ENCODE results near the gene ZNF789.
"Not testable (repeated sequence)": the region's sequence is repeated elsewhere in the genome, so short reads cannot be mapped to it uniquely, and the experiment has no call there.

Gene ZNF789

GRCh38 chr7:99499371-99499720, 26.7 kb downstream of the ZNF789 start:
- intact Hi-C loops (cut with DNase I), result no loop called here

GRCh38 chr7:99499721-99500636, 27.3 kb downstream of the ZNF789 start, which contains the start of gene ZNF394:
Gene ZNF394 (minus strand): TSS chr7:99500281. CDS start chr7:99500093, 188 bp downstream.
- peak; percentile 89 to 97 (median 95) for DNase-seq
- intact Hi-C loops (cut with DNase I), result loop anchor here (5.0 to 10.0 kb wide), 2 partner anchors 57 to 115 kb away; partner anchors contain the start of genes ZNF655 and ZSCAN25

More at GRCh38 chr7:99499371-99499720, 26.7 kb downstream of the ZNF789 start:
- no peak for DNase-seq

- intact Hi-C loops (cut with DNase I), result loop anchor here (5.0 to 10.0 kb wide), 2 partner anchors 57 to 114 kb away; partner anchors contain the start of genes ZNF655 and ZSCAN25
- no peak for DNase-seq
Observed at GRCh38 chr7:99500637-99501009, 27.9 kb downstream of the ZNF789 start.

- intact Hi-C loops (cut with DNase I), result loop anchor here (5.0 to 10.0 kb wide), 2 partner anchors 56 to 114 kb away; partner anchors contain the start of genes ZNF655 and ZSCAN25
- not testable (repeated sequence) for DNase-seq
Observed at GRCh38 chr7:99501236-99501635, 28.5 kb downstream of the ZNF789 start.

GRCh38 chr7:99504281-99504602, 31.6 kb downstream of the ZNF789 start:
- intact Hi-C loops (cut with DNase I), result loop anchor here (5.0 to 10.0 kb wide), 2 partner anchors 53 to 111 kb away; partner anchors contain the start of genes ZNF655 and ZSCAN25
- DNase-seq, result peak in 15 of 42 donors; percentile 99 to 100 (median 99)

GRCh38 chr7:99504603-99505323, 32.1 kb downstream of the ZNF789 start, which contains the start of gene ZKSCAN5:
Gene ZKSCAN5 (plus strand): TSS chr7:99504662. CDS start chr7:99506045, 1,383 bp downstream.
- intact Hi-C loops (cut with DNase I), result loop anchor here (5.0 to 10.0 kb wide), 2 partner anchors 53 to 110 kb away; partner anchors contain the start of genes ZNF655 and ZSCAN25
- peak; percentile 96 to 100 (median 99) for DNase-seq

- intact Hi-C loops (cut with DNase I), result loop anchor here (10.0 kb wide), 1 partner anchor 110 kb away; the partner anchor contains the start of gene ZSCAN25
- no peak for DNase-seq
Observed at GRCh38 chr7:99505324-99505662, 32.6 kb downstream of the ZNF789 start.

- intact Hi-C loops (cut with DNase I), result no loop called here
- no peak for DNase-seq
Observed at GRCh38 chr7:99514050-99514449, 41.4 kb downstream of the ZNF789 start.

GRCh38 chr7:99521399-99521798, 48.7 kb downstream of the ZNF789 start:
- intact Hi-C loops (cut with DNase I), result no loop called here
- DNase-seq, result no peak

- intact Hi-C loops (cut with DNase I), result no loop called here
- DNase-seq, result no peak
Observed at GRCh38 chr7:99525713-99526440, 53.2 kb downstream of the ZNF789 start.

- intact Hi-C loops (cut with DNase I), result no loop called here
- no peak for DNase-seq
Observed at GRCh38 chr7:99531354-99531765, 58.7 kb downstream of the ZNF789 start.

GRCh38 chr7:99535667-99536066, 63.0 kb downstream of the ZNF789 start:
- intact Hi-C loops (cut with DNase I), result no loop called here

More at GRCh38 chr7:99535667-99536066, 63.0 kb downstream of the ZNF789 start:
- DNase-seq, result no peak
